SK-N-SH treated with all-trans-retinoic acid at 6 μM for 48 hours (cell line): ENCODE measurements around the gene ABI2.

Experiments used
- ATAC-seq: fragments of 200-7000 bp; cut with Tn5 transposase; 3 replicates; pipeline ENCODE4 v1.9.1; 2020; ENCODE audit warnings: mild to moderate bottlenecking, moderate library complexity
- ARNTL ChIP-seq: fragments of 450-650 bp; formaldehyde crosslinking; IDR thresholded peaks from 2 replicates; pipeline ENCODE4 v1.5.0; 2020; ENCODE audit warnings: low read depth, mild to moderate bottlenecking, moderate library complexity, borderline replicate concordance
- BACH2 ChIP-seq: fragments of 250-450 bp; sonication (Bioruptor Pico); IDR thresholded peaks from 2 replicates; pipeline ENCODE4 v1.9.0; 2021; ENCODE audit warnings: mild to moderate bottlenecking, borderline replicate concordance
- CSDC2 ChIP-seq: fragments of 250-450 bp; sonication (Bioruptor Pico); IDR thresholded peaks from 2 replicates; pipeline ENCODE4 v1.5.0; 2020; ENCODE audit warnings: mild to moderate bottlenecking, moderate library complexity
- CSRNP3 ChIP-seq: fragments of 250-450 bp; sonication (Bioruptor Pico); IDR thresholded peaks from 2 replicates; pipeline ENCODE4 v1.5.1; 2021; ENCODE audit warnings: mild to moderate bottlenecking, moderate library complexity
- ESRRG ChIP-seq: fragments of 250-450 bp; sonication (Bioruptor Pico); IDR thresholded peaks from 2 replicates; pipeline ENCODE4 v1.6.1; 2021; ENCODE audit warnings: mild to moderate bottlenecking
- GLIS3 ChIP-seq: fragments of 250-450 bp; sonication (Bioruptor Pico); IDR thresholded peaks from 2 replicates; pipeline ENCODE4 v1.5.0; 2020; ENCODE audit warnings: mild to moderate bottlenecking, moderate library complexity
- ISL1 ChIP-seq: fragments of 250-450 bp; sonication (Bioruptor Pico); IDR thresholded peaks from 2 replicates; pipeline ENCODE4 v2.1.2; 2022; ENCODE audit warnings: mild to moderate bottlenecking, moderate library complexity
- PATZ1 ChIP-seq: fragments of 250-450 bp; sonication (Bioruptor Pico); IDR thresholded peaks from 2 replicates; pipeline ENCODE4 v1.8.0; 2020; ENCODE audit warnings: mild to moderate bottlenecking, moderate library complexity, borderline replicate concordance
- POU6F1 ChIP-seq: fragments of 250-450 bp; sonication (Bioruptor Pico); IDR thresholded peaks from 2 replicates; pipeline ENCODE4 v1.8.0; 2021; ENCODE audit warnings: low read depth, mild to moderate bottlenecking, moderate library complexity, borderline replicate concordance
- PPARA ChIP-seq: fragments of 250-450 bp; sonication (Bioruptor Pico); IDR thresholded peaks from 2 replicates; pipeline ENCODE4 v1.5.0; 2020; ENCODE audit warnings: mild to moderate bottlenecking, borderline replicate concordance
- RARB ChIP-seq: fragments of 250-450 bp; sonication (Bioruptor Pico); IDR thresholded peaks from 2 replicates; pipeline ENCODE4 v1.8.0; 2021; ENCODE audit warnings: mild to moderate bottlenecking, moderate library complexity
- SNAI2 ChIP-seq: fragments of 250-450 bp; sonication (Bioruptor Pico); IDR thresholded peaks from 2 replicates; pipeline ENCODE4 v1.5.0; 2020; ENCODE audit warnings: mild to moderate bottlenecking, moderate library complexity
- TCF4 ChIP-seq: fragments of 250-450 bp; sonication (Bioruptor Pico); IDR thresholded peaks from 2 replicates; pipeline ENCODE4 v1.8.0; 2021; ENCODE audit warnings: mild to moderate bottlenecking, moderate library complexity, borderline replicate concordance
- TOX ChIP-seq: fragments of 250-450 bp; sonication (Bioruptor Pico); IDR thresholded peaks from 2 replicates; pipeline ENCODE4 v1.8.0; 2021; ENCODE audit warnings: mild to moderate bottlenecking, moderate library complexity, borderline replicate concordance
- TSHZ2 ChIP-seq: fragments of 250-450 bp; sonication (Bioruptor Pico); IDR thresholded peaks from 2 replicates; pipeline ENCODE4 v1.5.0; 2020; ENCODE audit warnings: mild to moderate bottlenecking, moderate library complexity
- ZC3H10 ChIP-seq: fragments of 250-450 bp; sonication (Bioruptor Pico); IDR thresholded peaks from 2 replicates; pipeline ENCODE4 v1.5.1; 2021; ENCODE audit warnings: mild to moderate bottlenecking, moderate library complexity
- ZFP3 ChIP-seq: fragments of 250-450 bp; sonication (Bioruptor Pico); IDR thresholded peaks from 2 replicates; pipeline ENCODE4 v1.5.0; 2020; ENCODE audit warnings: mild to moderate bottlenecking, moderate library complexity
- ZFP30 ChIP-seq: fragments of 450-650 bp; formaldehyde crosslinking; IDR thresholded peaks from 2 replicates; pipeline ENCODE4 v1.5.0; 2022; ENCODE audit warnings: mild to moderate bottlenecking, moderate library complexity
- ZNF565 ChIP-seq: fragments of 450-650 bp; formaldehyde crosslinking; conservative IDR thresholded peaks from 2 replicates; pipeline ENCODE4 v1.5.0; 2020; ENCODE audit warnings: low read depth, mild to moderate bottlenecking, moderate library complexity
- ZNF70 ChIP-seq: fragments of 450-650 bp; formaldehyde crosslinking; IDR thresholded peaks from 2 replicates; pipeline ENCODE4 v1.5.0; 2020; ENCODE audit warnings: mild to moderate bottlenecking, moderate library complexity
- ZNF8 ChIP-seq: fragments of 450-650 bp; formaldehyde crosslinking; IDR thresholded peaks from 2 replicates; pipeline ENCODE4 v1.5.0; 2020; ENCODE audit warnings: mild to moderate bottlenecking, moderate library complexity
- TF ChIP-seq, protein P1 (sequence below): fragments of 250-450 bp; sonication (Bioruptor Pico); IDR thresholded peaks from 2 replicates; pipeline ENCODE4 v1.5.1; 2020; ENCODE audit warnings: low read depth, mild to moderate bottlenecking, moderate library complexity

The ABI2 gene

DNA sequence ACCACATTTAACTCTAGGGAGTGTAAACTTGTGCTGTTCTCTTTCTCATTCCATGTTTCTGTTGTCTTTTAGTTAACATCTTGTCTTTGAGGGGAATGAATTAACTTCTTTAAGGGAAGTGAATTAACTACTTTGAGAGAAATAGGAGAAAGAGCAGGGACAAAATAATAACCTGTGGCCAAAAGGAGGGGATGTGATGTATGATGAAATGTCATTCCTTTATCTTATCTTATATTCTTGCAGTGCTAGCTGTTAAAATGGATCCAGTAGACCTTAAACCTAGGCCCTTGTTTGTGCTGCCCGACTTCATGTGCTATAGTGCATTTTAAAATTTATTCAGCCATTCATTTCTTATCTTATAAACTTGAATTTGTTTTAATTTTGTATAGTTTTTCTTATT lies 18.4 kb downstream of the ABI2 start:
- ATAC-seq, result no peak
- TF ChIP-seq TOX (no peak), PPARA (CRISPR knock-in tag) (no peak), CSDC2 (CRISPR knock-in tag) (no peak), ARNTL (CRISPR knock-in tag) (no peak), ESRRG (CRISPR knock-in tag) (no peak), ZFP3 (CRISPR knock-in tag) (no peak), ZNF565 (CRISPR knock-in tag) (no peak)
- TF ChIP-seq, all 23 proteins: peak for 0

- ATAC-seq, result no peak
- no peak for TF ChIP-seq ARNTL (CRISPR knock-in tag)
- no peak for TF ChIP-seq ZNF565 (CRISPR knock-in tag)
- TF ChIP-seq ZNF8 (CRISPR knock-in tag), result no peak
- TF ChIP-seq ISL1 (CRISPR knock-in tag), result no peak
- TF ChIP-seq TCF4, result no peak
- TF ChIP-seq CSDC2 (CRISPR knock-in tag), result no peak
- no peak for TF ChIP-seq TOX
- TF ChIP-seq ZNF70, result no peak
- no peak for TF ChIP-seq ESRRG (CRISPR knock-in tag)
- no peak for TF ChIP-seq POU6F1 (CRISPR knock-in tag)
- TF ChIP-seq GLIS3 (CRISPR knock-in tag), result no peak
- TF ChIP-seq ZFP3 (CRISPR knock-in tag), result no peak
- TF ChIP-seq ZFP30, result no peak
- TF ChIP-seq SNAI2, result no peak
- TF ChIP-seq TSHZ2 (CRISPR knock-in tag), result no peak
- no peak for TF ChIP-seq BACH2 (CRISPR knock-in tag)
- no peak for TF ChIP-seq CSRNP3 (CRISPR knock-in tag)
- no peak for TF ChIP-seq RARB (CRISPR knock-in tag)
These were observed 19.2 kb downstream of the ABI2 start for GRCh38 chr2:203347375-203347774.

GRCh38 chr2:203352604-203353255 lies 24.5 kb downstream of the ABI2 start:
- no peak for TF ChIP-seq GLIS3 (CRISPR knock-in tag)
- TF ChIP-seq ESRRG (CRISPR knock-in tag), result no peak
- TF ChIP-seq SNAI2, result no peak
- TF ChIP-seq, protein P1, sequence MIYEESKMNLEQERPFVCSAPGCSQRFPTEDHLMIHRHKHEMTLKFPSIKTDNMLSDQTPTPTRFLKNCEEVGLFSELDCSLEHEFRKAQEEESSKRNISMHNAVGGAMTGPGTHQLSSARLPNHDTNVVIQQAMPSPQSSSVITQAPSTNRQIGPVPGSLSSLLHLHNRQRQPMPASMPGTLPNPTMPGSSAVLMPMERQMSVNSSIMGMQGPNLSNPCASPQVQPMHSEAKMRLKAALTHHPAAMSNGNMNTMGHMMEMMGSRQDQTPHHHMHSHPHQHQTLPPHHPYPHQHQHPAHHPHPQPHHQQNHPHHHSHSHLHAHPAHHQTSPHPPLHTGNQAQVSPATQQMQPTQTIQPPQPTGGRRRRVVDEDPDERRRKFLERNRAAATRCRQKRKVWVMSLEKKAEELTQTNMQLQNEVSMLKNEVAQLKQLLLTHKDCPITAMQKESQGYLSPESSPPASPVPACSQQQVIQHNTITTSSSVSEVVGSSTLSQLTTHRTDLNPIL, result no peak
- no peak for TF ChIP-seq ZFP3 (CRISPR knock-in tag)
- no peak for TF ChIP-seq CSRNP3 (CRISPR knock-in tag)
- no peak for TF ChIP-seq BACH2 (CRISPR knock-in tag)
- no peak for TF ChIP-seq ZNF70
- TF ChIP-seq ZNF8 (CRISPR knock-in tag), result no peak
- no peak for TF ChIP-seq ZC3H10 (CRISPR knock-in tag)
- no peak for TF ChIP-seq ZFP30
- TF ChIP-seq CSDC2 (CRISPR knock-in tag), result no peak
- TF ChIP-seq TCF4, result no peak
- TF ChIP-seq PATZ1 (CRISPR knock-in tag), result no peak
- ATAC-seq, result no peak
